HG02840 (cell line): Measurements from ENCODE around the gene DAW1.

Source experiments
- ATAC-seq: cut with Tn5 transposase; IDR thresholded peaks from one replicate; pipeline ENCODE4 v1.9.1; 2021; ENCODE audit warnings: mild to moderate bottlenecking, moderate library complexity, moderate number of reproducible peaks; ENCODE audit not compliant: unreplicated experiment, low FRiP score

The DAW1 gene

GRCh38 chr2:227861011-227861410 lies 10.4 kb upstream of the DAW1 start:
- ATAC-seq, result no peak

GRCh38 chr2:227862227-227862740 lies 9.1 kb upstream of the DAW1 start:
- ATAC-seq, result no peak

- ATAC-seq, result no peak
Observed at GRCh38 chr2:227862741-227863588, 8.5 kb upstream of the DAW1 start.

GRCh38 chr2:227864161-227864756 lies 7.2 kb upstream of the DAW1 start:
- no peak for ATAC-seq

- no peak for ATAC-seq
Observed at GRCh38 chr2:227865291-227865690, 6.1 kb upstream of the DAW1 start.

- ATAC-seq, result no peak
Observed at GRCh38 chr2:227867386-227867785, 4.0 kb upstream of the DAW1 start.

GRCh38 chr2:227870710-227871374 lies 589 bp upstream of the DAW1 start:
- no peak for ATAC-seq

GRCh38 chr2:227872676-227873075 lies 1.2 kb downstream of the DAW1 start:
- ATAC-seq, result no peak

- ATAC-seq, result no peak
Observed at GRCh38 chr2:227876300-227876801, 4.9 kb downstream of the DAW1 start.

- ATAC-seq, result no peak
Observed at GRCh38 chr2:227877421-227878310, 6.2 kb downstream of the DAW1 start.

GRCh38 chr2:227880460-227880859 lies 9.0 kb downstream of the DAW1 start:
- no peak for ATAC-seq

- no peak for ATAC-seq
Observed at GRCh38 chr2:227881866-227882517, 10.6 kb downstream of the DAW1 start.

- no peak for ATAC-seq
Observed at GRCh38 chr2:227884511-227884947, 13.1 kb downstream of the DAW1 start.

- no peak for ATAC-seq
Observed at GRCh38 chr2:227886149-227886548, 14.7 kb downstream of the DAW1 start.

- ATAC-seq, result no peak
Observed at GRCh38 chr2:227888289-227888688, 16.9 kb downstream of the DAW1 start.

- ATAC-seq, result no peak
Observed at GRCh38 chr2:227889336-227889735, 17.9 kb downstream of the DAW1 start.

- peak; percentile 58 for ATAC-seq
Observed at GRCh38 chr2:227890495-227891079, 19.2 kb downstream of the DAW1 start.

- no peak for ATAC-seq
Observed at GRCh38 chr2:227891673-227892072, 20.2 kb downstream of the DAW1 start.

GRCh38 chr2:227903381-227903780 lies 31.9 kb downstream of the DAW1 start:
- ATAC-seq, result no peak
